Stomach (tissue), 4 donors: ENCODE results near the gene FRAS1.

ENCODE experiments used
- CTCF ChIP-seq, 7 experiments: fragments of 450-650 bp in 4 of 7; fragments of 200-600 bp in 3 of 7; sonication (generic) in 3 of 7; IDR thresholded peaks; one replicate each; pipeline ENCODE4 v1.5.1; 2016 to 2019; ENCODE audit warnings: antibody characterized with exemption in 7 of 7, control low read depth in 2 of 7, mild to moderate bottlenecking in 1 of 7
- POLR2A ChIP-seq, 4 donors: fragments of 450-650 bp; IDR thresholded peaks; one replicate each; pipeline ENCODE4 v1.6.1; 2016; ENCODE audit warnings: antibody characterized with exemption in 4 of 4, control low read depth in 2 of 4, mild to moderate bottlenecking in 1 of 4, moderate library complexity in 1 of 4
- POLR2AphosphoS5 ChIP-seq, 3 donors: sonication (generic); formaldehyde crosslinking; IDR thresholded peaks; one replicate each; pipeline ENCODE4 v1.6.1; 2016; ENCODE audit warnings: antibody characterized with exemption in 3 of 3

- TF ChIP-seq CTCF (IDR thresholded peaks at IDR 0.05) (no peak), POLR2AphosphoS5 (IDR thresholded peaks at IDR 0.05) (no peak), POLR2A (IDR thresholded peaks at IDR 0.05) (no peak)
These were observed 127.5 kb downstream of the FRAS1 start for GRCh38 chr4:78184584-78184983.
